Osteoblast (primary cell): Measurements from ENCODE around the gene CEP112. TPM values are rescaled to one million over a fixed set of nuclear protein-coding genes. Genes with fewer than 3 reads are reported as not detected.

Experiments
- DNase-seq: peaks from one replicate; pipeline ENCODE4 v3.0.0; 2011; ENCODE audit warnings: low spot score, mixed read lengths; ENCODE audit not compliant: insufficient read length; ENCODE audit errors: missing footprints
- H2AFZ ChIP-seq: 2 replicates; pipeline ENCODE4 v1.6.0; 2011; ENCODE audit warnings: mild to moderate bottlenecking, low read length
- H3K27ac ChIP-seq: 2 replicates; pipeline ENCODE4 v1.5.1; 2011; ENCODE audit warnings: mild to moderate bottlenecking, low read depth, low read length, moderate library complexity
- H3K27me3 ChIP-seq: 2 replicates; pipeline ENCODE4 v1.6.0; 2012; ENCODE audit warnings: mild to moderate bottlenecking, control low read depth, inconsistent platforms, low read length, moderate library complexity; ENCODE audit not compliant: insufficient read depth
- H3K36me3 ChIP-seq: 2 replicates; pipeline ENCODE4 v1.5.1; 2011; ENCODE audit warnings: mild to moderate bottlenecking, low read length, control low read depth, moderate library complexity; ENCODE audit not compliant: insufficient read depth
- H3K4me1 ChIP-seq: 2 replicates; pipeline ENCODE4 v1.5.1; 2011; ENCODE audit warnings: mild to moderate bottlenecking, low read length, control low read depth, moderate library complexity; ENCODE audit not compliant: insufficient read depth
- H3K4me2 ChIP-seq: 2 replicates; pipeline ENCODE4 v1.6.0; 2011; ENCODE audit warnings: mild to moderate bottlenecking, low read length; ENCODE audit not compliant: insufficient read depth
- H3K4me3 ChIP-seq: fragments of 200-600 bp; sonication (generic); 3 replicates; pipeline ENCODE4 v1.5.1; 2012; ENCODE audit warnings: mild to moderate bottlenecking, low read length, inconsistent platforms; ENCODE audit not compliant: insufficient read depth
- H3K79me2 ChIP-seq: 2 replicates; pipeline ENCODE4 v1.6.0; 2012; ENCODE audit warnings: mild to moderate bottlenecking, low read length, control low read depth, inconsistent platforms; ENCODE audit not compliant: insufficient read depth
- H3K9me3 ChIP-seq: 2 replicates; pipeline ENCODE4 v1.5.1; 2011; ENCODE audit warnings: low read depth, low read length, control low read depth
- H4K20me1 ChIP-seq: 2 replicates; pipeline ENCODE4 v1.6.0; 2012; ENCODE audit warnings: mild to moderate bottlenecking, low read length, control low read depth; ENCODE audit not compliant: insufficient read depth
- CTCF ChIP-seq: IDR thresholded peaks from 2 replicates; pipeline ENCODE4 v1.5.1; 2011; ENCODE audit warnings: mild to moderate bottlenecking, low read depth, low read length, moderate library complexity; ENCODE audit errors: extremely low read depth
- total RNA-seq: library from RNA; depleted of rRNA; stranded (reverse); fragments of >200 nt; gene quantifications from 2 replicates; pipeline ENCODE4 v1.2.3, GENCODE V29; 2012

CEP112 gene
- total RNA-seq, 1 donor: 8.3 TPM

- H3K79me2 ChIP-seq: no peaks in the 10 kb centered on the region
- no peaks in the 10 kb centered on the region for H3K27me3 ChIP-seq
- no peaks in the 10 kb centered on the region for H3K36me3 ChIP-seq
- H3K4me2 ChIP-seq: no peak overlapping the region
- H3K4me3 ChIP-seq: no peak overlapping the region
- TF ChIP-seq CTCF: no peak
- no peaks in the 10 kb centered on the region for H3K4me1 ChIP-seq
- no peak for DNase-seq
- no peak overlapping the region for H2AFZ ChIP-seq
- no peak overlapping the region for H3K27ac ChIP-seq
- no peaks in the 10 kb centered on the region for H4K20me1 ChIP-seq
- H3K9me3 ChIP-seq: no peaks in the 10 kb centered on the region
These were observed 274.4 kb downstream of the CEP112 start for GRCh38 chr17:65917560-65917959.

GRCh38 chr17:65916425-65916824 is 275.5 kb downstream of the CEP112 start:
- TF ChIP-seq CTCF: no peak

GRCh38 chr17:65914784-65915342 is 277.1 kb downstream of the CEP112 start:
- Histone ChIP-seq H3K4me3 (no peak overlapping the region), H2AFZ (no peak overlapping the region), H3K27ac (no peak overlapping the region), H3K4me2 (no peak overlapping the region), H3K9me3 (no peaks in the 10 kb centered on the region), H3K36me3 (no peaks in the 10 kb centered on the region), H4K20me1 (no peaks in the 10 kb centered on the region), H3K4me1 (no peaks in the 10 kb centered on the region), H3K27me3 (no peaks in the 10 kb centered on the region), H3K79me2 (no peaks in the 10 kb centered on the region)
- TF ChIP-seq CTCF: no peak
- no peak for DNase-seq

More at GRCh38 chr17:65916425-65916824, 275.5 kb downstream of the CEP112 start:
- H3K27me3 ChIP-seq: no peaks in the 10 kb centered on the region
- no peaks in the 10 kb centered on the region for H3K36me3 ChIP-seq
- H3K4me1 ChIP-seq: no peaks in the 10 kb centered on the region
- H4K20me1 ChIP-seq: no peaks in the 10 kb centered on the region
- no peak overlapping the region for H3K4me2 ChIP-seq
- no peaks in the 10 kb centered on the region for H3K79me2 ChIP-seq
- no peak overlapping the region for H3K4me3 ChIP-seq
- H3K27ac ChIP-seq: no peak overlapping the region
- H2AFZ ChIP-seq: no peak overlapping the region
- no peak for DNase-seq
- no peaks in the 10 kb centered on the region for H3K9me3 ChIP-seq

GRCh38 chr17:65913326-65913850 is 278.5 kb downstream of the CEP112 start:
- TF ChIP-seq CTCF: no peak
- Histone ChIP-seq H3K27me3 (no peaks in the 10 kb centered on the region), H3K4me1 (no peaks in the 10 kb centered on the region), H3K4me2 (no peak overlapping the region), H4K20me1 (no peaks in the 10 kb centered on the region), H2AFZ (no peak overlapping the region), H3K9me3 (no peaks in the 10 kb centered on the region), H3K79me2 (no peaks in the 10 kb centered on the region), H3K27ac (no peak overlapping the region), H3K4me3 (no peak overlapping the region), H3K36me3 (no peaks in the 10 kb centered on the region)
- DNase-seq: no peak
